Measurements from ENCODE around the gene CDK5RAP2.

- TF ChIP-seq POLR2AphosphoS5 (IDR thresholded peaks at IDR 0.05; ENCODE audit: borderline replicate concordance, low read depth, low read length) (no peak), EZH2 (IDR thresholded peaks at IDR 0.05) (no peak), FOXP2 (optimal IDR thresholded peaks at IDR 0.05; ENCODE audit: control extremely low read depth, extremely low read length, insufficient read depth) (no peak)
These were observed 40.0 kb downstream of the CDK5RAP2 start for GRCh38 chr9:120539951-120540350.
